C4-2B (cell line): Measurements from ENCODE around the gene CASP7.

Source experiments
- ZFX ChIP-seq: fragments of 450-650 bp; IDR thresholded peaks from 2 replicates; pipeline ENCODE4 v1.6.1; 2017
- TF ChIP-seq, protein P1 (sequence below): fragments of 450-650 bp; conservative IDR thresholded peaks from 2 replicates; pipeline ENCODE4 v1.5.1; 2017; ENCODE audit warnings: mild to moderate bottlenecking

DNA sequence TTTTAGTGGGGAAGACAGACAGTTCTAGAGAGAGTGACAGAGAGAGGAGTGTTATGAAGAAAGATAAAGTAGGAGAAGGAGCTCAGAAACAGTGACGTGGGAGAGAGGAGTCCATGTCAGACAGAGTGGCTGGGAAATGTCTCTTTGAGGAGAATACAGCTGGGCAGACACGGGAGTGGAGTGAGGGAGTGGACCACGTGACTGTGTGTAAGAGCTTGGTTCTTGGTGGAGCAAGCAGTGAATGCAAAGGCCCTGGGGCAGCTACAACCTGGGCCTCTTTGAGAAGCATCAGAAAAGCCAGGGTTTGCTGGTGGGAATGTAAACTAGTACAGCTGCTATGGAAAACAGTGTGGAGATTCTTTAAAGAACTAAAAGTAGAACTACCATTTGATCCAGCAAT lies 59.9 kb downstream of the CASP7 start:
- TF ChIP-seq, protein P1, sequence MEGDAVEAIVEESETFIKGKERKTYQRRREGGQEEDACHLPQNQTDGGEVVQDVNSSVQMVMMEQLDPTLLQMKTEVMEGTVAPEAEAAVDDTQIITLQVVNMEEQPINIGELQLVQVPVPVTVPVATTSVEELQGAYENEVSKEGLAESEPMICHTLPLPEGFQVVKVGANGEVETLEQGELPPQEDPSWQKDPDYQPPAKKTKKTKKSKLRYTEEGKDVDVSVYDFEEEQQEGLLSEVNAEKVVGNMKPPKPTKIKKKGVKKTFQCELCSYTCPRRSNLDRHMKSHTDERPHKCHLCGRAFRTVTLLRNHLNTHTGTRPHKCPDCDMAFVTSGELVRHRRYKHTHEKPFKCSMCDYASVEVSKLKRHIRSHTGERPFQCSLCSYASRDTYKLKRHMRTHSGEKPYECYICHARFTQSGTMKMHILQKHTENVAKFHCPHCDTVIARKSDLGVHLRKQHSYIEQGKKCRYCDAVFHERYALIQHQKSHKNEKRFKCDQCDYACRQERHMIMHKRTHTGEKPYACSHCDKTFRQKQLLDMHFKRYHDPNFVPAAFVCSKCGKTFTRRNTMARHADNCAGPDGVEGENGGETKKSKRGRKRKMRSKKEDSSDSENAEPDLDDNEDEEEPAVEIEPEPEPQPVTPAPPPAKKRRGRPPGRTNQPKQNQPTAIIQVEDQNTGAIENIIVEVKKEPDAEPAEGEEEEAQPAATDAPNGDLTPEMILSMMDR = no peak
- TF ChIP-seq ZFX = no peak
